ENCODE data around the gene GRID1.

Gene GRID1

GRCh38 chr10:86186633-86187032 is 180.0 kb downstream of the GRID1 start:
- no peak for DNase-seq (ENCODE audit: low spot score)
- in situ Hi-C loops (cut with MboI; ENCODE audit: low pct_unique_long_range_greater_than_20kb, low sequenced_read_pairs, unreplicated experiment): no loop called here
- no peak for TF ChIP-seq CTCF (IDR thresholded peaks at IDR 0.05; ENCODE audit: extremely low read depth, insufficient read depth, missing control alignments)

GRCh38 chr10:86182595-86182994 is 184.0 kb downstream of the GRID1 start:
- DNase-seq (ENCODE audit: low spot score): no peak
- in situ Hi-C loops (cut with MboI; ENCODE audit: low pct_unique_long_range_greater_than_20kb, low sequenced_read_pairs, unreplicated experiment): no loop called here
- TF ChIP-seq CTCF (IDR thresholded peaks at IDR 0.05; ENCODE audit: extremely low read depth, insufficient read depth, missing control alignments): no peak

GRCh38 chr10:86182150-86182549 is 184.4 kb downstream of the GRID1 start:
- no peak for DNase-seq (ENCODE audit: low spot score)
- in situ Hi-C loops (cut with MboI; ENCODE audit: low pct_unique_long_range_greater_than_20kb, low sequenced_read_pairs, unreplicated experiment): no loop called here
- TF ChIP-seq CTCF (IDR thresholded peaks at IDR 0.05; ENCODE audit: extremely low read depth, insufficient read depth, missing control alignments): no peak

GRCh38 chr10:86180861-86181260 is 185.7 kb downstream of the GRID1 start:
- in situ Hi-C loops (cut with MboI; ENCODE audit: low pct_unique_long_range_greater_than_20kb, low sequenced_read_pairs, unreplicated experiment): no loop called here

GRCh38 chr10:86179961-86180360 is 186.6 kb downstream of the GRID1 start:
- no peak for DNase-seq (ENCODE audit: low spot score)
- in situ Hi-C loops (cut with MboI; ENCODE audit: low pct_unique_long_range_greater_than_20kb, low sequenced_read_pairs, unreplicated experiment): no loop called here
- TF ChIP-seq CTCF (IDR thresholded peaks at IDR 0.05; ENCODE audit: extremely low read depth, insufficient read depth, missing control alignments): no peak

More at GRCh38 chr10:86180861-86181260, 185.7 kb downstream of the GRID1 start:
- no peak for TF ChIP-seq CTCF (IDR thresholded peaks at IDR 0.05; ENCODE audit: extremely low read depth, insufficient read depth, missing control alignments)
- DNase-seq (ENCODE audit: low spot score): no peak

GRCh38 chr10:86179153-86179524 is 187.5 kb downstream of the GRID1 start:
- in situ Hi-C loops (cut with MboI; ENCODE audit: low pct_unique_long_range_greater_than_20kb, low sequenced_read_pairs, unreplicated experiment): no loop called here
- no peak for DNase-seq (ENCODE audit: low spot score)
- no peak for TF ChIP-seq CTCF (IDR thresholded peaks at IDR 0.05; ENCODE audit: extremely low read depth, insufficient read depth, missing control alignments)
